ENCODE measurements around the gene ANKRD17. TPM values are rescaled to one million over a fixed set of nuclear protein-coding genes. Genes with fewer than 3 reads are reported as not detected.

The ANKRD17 gene
- total RNA-seq, 1 donor from 2014 or later, result 52.0 TPM

- Histone ChIP-seq H3K4me1 (no peaks in the 10 kb centered on the region), H3K4me3 (no peak overlapping the region), H3K9me3 (no peaks in the 10 kb centered on the region), H3K27ac (no peak overlapping the region), H3K36me3 (peaks cover 26 to 75% of the 10 kb centered on the region in 2 donors), H3K27me3 (no peaks in the 10 kb centered on the region)
- no peak for TF ChIP-seq CTCF (IDR thresholded peaks at IDR 0.05)
- intact Hi-C loops (cut with DNase I), result no loop called here
- DNase-seq (ENCODE audit: low spot score in 2 of 2), result no peak
Measured at GRCh38 chr4:73172161-73172560, 86.4 kb downstream of the ANKRD17 start.

GRCh38 chr4:73170518-73171198 is 87.9 kb downstream of the ANKRD17 start:
- H3K4me3 ChIP-seq, result no peak overlapping the region
- H3K4me1 ChIP-seq, result no peaks in the 10 kb centered on the region
- intact Hi-C loops (cut with DNase I), result no loop called here
- no peak for TF ChIP-seq CTCF (IDR thresholded peaks at IDR 0.05)
- DNase-seq (ENCODE audit: low spot score in 2 of 2), result no peak
- H3K9me3 ChIP-seq, result peaks cover 0 to 8% of the 10 kb centered on the region in 2 donors
- H3K27ac ChIP-seq, result no peak overlapping the region
- H3K27me3 ChIP-seq, result no peaks in the 10 kb centered on the region
- H3K36me3 ChIP-seq, result peaks cover 26 to 76% of the 10 kb centered on the region in 2 donors

- Histone ChIP-seq H3K4me3 (no peak overlapping the region), H3K27me3 (no peaks in the 10 kb centered on the region), H3K9me3 (peaks cover 0 to 10% of the 10 kb centered on the region in 2 donors), H3K36me3 (peaks cover 26 to 50% of the 10 kb centered on the region in 2 donors), H3K27ac (no peak overlapping the region), H3K4me1 (no peaks in the 10 kb centered on the region)
- no peak for TF ChIP-seq CTCF (IDR thresholded peaks at IDR 0.05)
- DNase-seq (ENCODE audit: low spot score in 2 of 2), result no peak
- intact Hi-C loops (cut with DNase I), result no loop called here
Measured at GRCh38 chr4:73166212-73166611, 92.4 kb downstream of the ANKRD17 start.

GRCh38 chr4:73161527-73162185 is 96.9 kb downstream of the ANKRD17 start:
- no peak for DNase-seq (ENCODE audit: low spot score in 2 of 2)
- H3K27ac ChIP-seq, result no peak overlapping the region
- H3K27me3 ChIP-seq, result no peaks in the 10 kb centered on the region
- H3K36me3 ChIP-seq, result peaks cover 18 to 24% of the 10 kb centered on the region in 2 donors
- peaks cover 0 to 10% of the 10 kb centered on the region in 2 donors for H3K9me3 ChIP-seq
- no peaks in the 10 kb centered on the region for H3K4me1 ChIP-seq
- intact Hi-C loops (cut with DNase I), result no loop called here
- no peak for TF ChIP-seq CTCF (IDR thresholded peaks at IDR 0.05)
- H3K4me3 ChIP-seq, result no peak overlapping the region

- TF ChIP-seq CTCF (IDR thresholded peaks at IDR 0.05), result no peak
- DNase-seq (ENCODE audit: low spot score in 2 of 2), result no peak
- intact Hi-C loops (cut with DNase I), result no loop called here
- no peak overlapping the region for H3K4me3 ChIP-seq
- no peaks in the 10 kb centered on the region for H3K27me3 ChIP-seq
- no peak overlapping the region for H3K27ac ChIP-seq
- H3K9me3 ChIP-seq, result no peaks in the 10 kb centered on the region
- no peaks in the 10 kb centered on the region for H3K4me1 ChIP-seq
- H3K36me3 ChIP-seq, result peaks cover 14% of the 10 kb centered on the region in 2 donors
Measured at GRCh38 chr4:73156394-73156793, 102.2 kb downstream of the ANKRD17 start.
